Adrenal gland (tissue), 5 donors: ENCODE data around the gene MRI1.

Source experiments
- CTCF ChIP-seq, 6 experiments: fragments of 450-650 bp in 4 of 6; fragments of 200-600 bp in 2 of 6; sonication (generic) in 1 of 6; IDR thresholded peaks; 1 replicate in 5 of 6; 2 replicates in 1 of 6; pipeline versions ENCODE4 v1.5.1 to v1.8.0; 2016 to 2021; ENCODE audit warnings: antibody characterized with exemption in 6 of 6, mild to moderate bottlenecking in 2 of 6, moderate library complexity in 1 of 6
- POLR2A ChIP-seq, 2 donors: fragments of 450-650 bp; IDR thresholded peaks; one replicate each; pipeline ENCODE4 v1.6.1; 2017; ENCODE audit warnings: antibody characterized with exemption in 2 of 2, mild to moderate bottlenecking in 2 of 2, moderate library complexity in 1 of 2
- donor health status: DM: no; HTN: no; CAD: no.

GRCh38 chr19:13742756-13743155, 21.6 kb upstream of the MRI1 start:
- TF ChIP-seq POLR2A (IDR thresholded peaks at IDR 0.05) = no peak
- no peak for TF ChIP-seq CTCF (IDR thresholded peaks at IDR 0.05)
